IPS-NIHi7 (cell line): ENCODE results near the gene EFL1.

Experiments
- DNase-seq: peaks from one replicate; pipeline ENCODE4 v3.0.0; 2012; ENCODE audit warnings: mixed read lengths; ENCODE audit errors: extremely low spot score

EFL1 gene

GRCh38 chr15:82126346-82126745, 136.2 kb downstream of the EFL1 start:
- DNase-seq, result no peak

GRCh38 chr15:82124331-82125263, 137.9 kb downstream of the EFL1 start:
- DNase-seq, result peak; percentile 41

- no peak for DNase-seq
Measured at GRCh38 chr15:82122746-82123400, 139.7 kb downstream of the EFL1 start.

- no peak for DNase-seq
Measured at GRCh38 chr15:82118040-82118439, 144.5 kb downstream of the EFL1 start.

GRCh38 chr15:82117296-82117695, 145.2 kb downstream of the EFL1 start:
- no peak for DNase-seq

GRCh38 chr15:82114660-82115059, 147.9 kb downstream of the EFL1 start:
- no peak for DNase-seq

- no peak for DNase-seq
Measured at GRCh38 chr15:82113106-82113715, 149.3 kb downstream of the EFL1 start.

GRCh38 chr15:82111918-82112317, 150.6 kb downstream of the EFL1 start:
- DNase-seq, result no peak

- no peak for DNase-seq
Measured at GRCh38 chr15:82110144-82110543, 152.4 kb downstream of the EFL1 start.

- DNase-seq, result peak; percentile 89
Measured at GRCh38 chr15:82108489-82109078, 153.9 kb downstream of the EFL1 start.

GRCh38 chr15:82106679-82107078, 155.9 kb downstream of the EFL1 start:
- no peak for DNase-seq

GRCh38 chr15:82105451-82106215, 156.9 kb downstream of the EFL1 start:
- no peak for DNase-seq

GRCh38 chr15:82103468-82103867, 159.1 kb downstream of the EFL1 start:
- no peak for DNase-seq

GRCh38 chr15:82100111-82100929, 162.2 kb downstream of the EFL1 start:
- DNase-seq, result peak; percentile 27

GRCh38 chr15:82098674-82099073, 163.9 kb downstream of the EFL1 start:
- DNase-seq, result no peak

- no peak for DNase-seq
Measured at GRCh38 chr15:82095803-82096202, 166.7 kb downstream of the EFL1 start.

- DNase-seq, result no peak
Measured at GRCh38 chr15:82093774-82094211, 168.7 kb downstream of the EFL1 start.

GRCh38 chr15:82093325-82093724, 169.2 kb downstream of the EFL1 start:
- no peak for DNase-seq

GRCh38 chr15:82091636-82092140, 170.8 kb downstream of the EFL1 start:
- no peak for DNase-seq
